Hematopoietic multipotent progenitor cell treated with erythropoietin and hydrocortisone succinate and interleukin-3 and kit ligand, for 4 days (in vitro differentiated cells): ENCODE measurements around the gene YBX3.

Source experiments
- DNase-seq: peaks from one replicate; pipeline ENCODE4 v3.0.0-alpha.2; 2015

Gene YBX3

GRCh38 chr12:10721651-10722501, 1.2 kb downstream of the YBX3 start:
- peak; percentile 84 for DNase-seq

DNA sequence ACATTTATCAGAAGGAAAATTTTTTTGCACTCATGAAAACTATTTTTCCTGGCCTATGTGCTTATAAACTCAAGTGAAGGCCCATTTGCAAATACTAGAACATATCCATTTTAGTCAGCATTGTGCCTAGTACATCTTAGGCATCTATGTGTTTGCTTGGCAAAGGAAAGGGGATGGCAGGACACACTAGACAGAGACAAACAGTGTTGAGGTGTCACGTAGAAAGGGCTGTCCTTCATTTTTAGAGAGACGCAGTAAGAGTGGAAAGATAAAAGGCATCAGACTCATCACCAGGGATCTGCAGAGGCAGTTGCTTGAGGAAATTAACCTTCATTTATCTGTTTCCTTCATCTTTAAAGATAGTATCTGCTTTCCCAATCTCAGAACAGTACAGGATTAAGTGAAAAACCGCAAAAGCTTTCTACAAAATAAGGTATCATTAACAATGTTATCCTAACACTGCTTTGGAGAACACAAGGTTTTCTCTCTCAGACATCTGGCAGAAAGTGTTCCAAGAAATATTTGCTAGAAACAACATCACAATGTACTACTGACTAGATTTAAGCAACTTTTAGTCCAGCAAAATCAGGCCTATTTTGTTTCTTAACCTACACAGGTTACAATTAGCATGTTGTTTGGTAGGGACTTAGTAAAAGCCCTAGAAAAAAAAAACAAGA, 2.0 kb downstream of the YBX3 start:
- peak; percentile 17 for DNase-seq

- no peak for DNase-seq
Measured at GRCh38 chr12:10719482-10719881, 3.6 kb downstream of the YBX3 start.

- DNase-seq = no peak
Measured at GRCh38 chr12:10718279-10718821, 4.8 kb downstream of the YBX3 start.

DNA sequence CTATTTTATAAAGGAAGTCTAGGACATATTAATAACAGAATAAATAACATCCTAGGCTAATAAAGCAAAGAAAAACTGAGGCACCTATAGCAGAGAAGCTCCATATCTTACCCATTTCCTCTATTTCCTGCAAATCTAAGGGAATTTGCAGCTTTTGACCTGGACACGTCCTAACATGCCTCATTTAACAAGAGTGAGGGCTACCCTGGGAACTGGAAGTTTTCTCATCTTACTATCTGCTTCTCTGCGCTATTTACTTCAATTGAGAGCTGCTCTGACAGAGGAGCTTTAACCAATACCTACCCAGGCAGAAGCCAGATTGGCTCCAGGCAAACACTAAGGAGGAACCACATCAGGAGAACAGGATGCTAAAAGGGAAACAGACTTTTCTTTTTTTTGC, 5.7 kb downstream of the YBX3 start:
- no peak for DNase-seq

- no peak for DNase-seq
Measured at GRCh38 chr12:10716704-10717315, 6.3 kb downstream of the YBX3 start.

DNA sequence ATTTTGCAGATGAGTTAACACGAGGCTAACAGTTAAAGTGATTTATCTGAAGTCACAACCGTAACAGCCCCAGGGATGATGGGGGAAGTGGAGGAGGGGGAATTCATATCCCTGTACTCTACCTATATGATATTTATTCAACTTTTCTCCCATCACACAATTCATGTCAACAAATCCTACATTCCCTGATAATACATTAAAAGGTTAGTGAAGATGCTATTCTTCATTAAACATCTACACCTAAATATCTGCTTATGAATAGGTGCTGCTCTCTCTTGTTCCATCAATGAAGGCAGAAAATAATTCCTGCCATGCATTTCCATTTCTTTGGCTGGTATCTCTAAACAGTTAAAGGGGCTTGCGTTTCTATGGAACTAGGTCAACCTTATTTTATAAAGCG, 6.8 kb downstream of the YBX3 start:
- DNase-seq = no peak

DNA sequence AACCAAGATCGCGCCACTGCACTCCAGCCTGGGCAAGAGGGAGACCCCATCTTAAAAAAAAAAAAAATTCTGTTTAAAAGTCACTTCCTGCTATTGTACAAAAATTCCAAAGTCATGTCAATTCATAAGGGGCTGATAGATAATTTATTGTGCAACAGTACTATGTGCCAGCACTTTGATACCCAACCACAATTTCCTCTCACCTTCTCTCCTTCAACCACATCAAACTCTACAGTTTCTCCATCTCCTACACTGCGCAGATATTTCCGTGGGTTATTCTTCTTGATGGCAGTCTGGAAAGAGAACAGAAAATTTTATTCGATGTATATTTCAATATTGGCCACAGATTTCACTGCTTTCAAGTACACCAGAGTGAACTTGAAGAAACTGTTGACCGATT, 7.6 kb downstream of the YBX3 start:
- no peak for DNase-seq

DNA sequence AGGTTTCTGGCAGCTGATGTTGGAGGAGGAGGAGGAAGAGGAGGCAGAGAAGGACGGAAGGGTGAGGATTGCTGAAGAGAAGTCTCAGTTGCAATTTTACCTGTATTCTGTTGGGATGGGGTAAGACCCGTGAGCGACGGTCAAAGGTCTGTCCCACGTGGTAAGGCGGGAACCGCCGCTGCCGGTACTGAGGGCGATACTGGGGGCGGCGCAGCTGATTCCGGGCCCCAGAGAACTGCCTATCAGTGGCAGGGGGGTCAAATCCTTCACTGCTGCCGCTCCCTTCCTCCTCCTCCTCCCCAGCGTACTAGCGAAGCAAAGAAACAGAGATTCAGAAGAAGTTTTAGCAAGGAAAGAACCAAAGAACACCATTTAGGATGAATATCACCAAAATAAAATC, 13.3 kb downstream of the YBX3 start:
- no peak for DNase-seq

- no peak for DNase-seq
Measured at GRCh38 chr12:10708862-10709261, 14.3 kb downstream of the YBX3 start.

DNA sequence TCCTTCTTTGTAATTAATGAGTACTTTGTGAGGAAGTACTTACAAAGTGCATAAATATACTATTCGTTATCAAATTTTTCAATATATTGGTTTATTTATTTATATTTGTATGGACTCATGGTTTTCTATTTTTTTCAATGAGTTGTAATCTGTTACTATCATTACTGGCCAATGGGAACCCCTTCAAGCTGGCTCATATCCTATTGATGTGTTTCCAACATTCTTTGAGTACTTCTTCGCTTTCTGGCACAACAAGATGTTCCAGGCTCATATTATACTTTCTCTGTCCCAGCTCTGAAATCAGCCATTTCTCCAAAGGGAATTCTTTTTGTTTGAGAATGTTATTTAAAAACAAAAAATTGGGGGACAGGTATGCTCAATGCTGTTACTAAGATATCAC, 17.5 kb downstream of the YBX3 start:
- DNase-seq = no peak

- DNase-seq = peak; percentile 20
Measured at GRCh38 chr12:10701843-10702242, 21.3 kb downstream of the YBX3 start.

GRCh38 chr12:10701131-10701681, 21.9 kb downstream of the YBX3 start:
- no peak for DNase-seq

DNA sequence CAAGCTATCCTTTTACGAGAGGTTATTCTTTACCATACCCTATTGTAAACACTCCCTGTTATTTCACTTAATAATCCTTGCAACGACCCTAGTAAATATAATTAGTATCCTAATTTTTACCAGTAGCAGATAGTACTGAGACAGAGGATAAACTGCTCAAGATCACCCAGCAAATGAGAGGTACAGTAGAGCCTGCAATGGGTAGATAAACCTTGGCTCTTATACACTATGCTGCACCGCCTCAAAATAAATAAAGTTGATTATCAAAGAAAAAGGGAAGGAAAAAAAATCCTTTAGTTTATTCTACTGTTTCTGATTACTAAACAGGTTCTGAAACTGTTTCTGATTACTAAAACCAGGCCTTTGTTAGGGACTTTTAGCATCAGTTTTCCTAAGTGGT, 22.5 kb downstream of the YBX3 start:
- peak; percentile 28 for DNase-seq

DNA sequence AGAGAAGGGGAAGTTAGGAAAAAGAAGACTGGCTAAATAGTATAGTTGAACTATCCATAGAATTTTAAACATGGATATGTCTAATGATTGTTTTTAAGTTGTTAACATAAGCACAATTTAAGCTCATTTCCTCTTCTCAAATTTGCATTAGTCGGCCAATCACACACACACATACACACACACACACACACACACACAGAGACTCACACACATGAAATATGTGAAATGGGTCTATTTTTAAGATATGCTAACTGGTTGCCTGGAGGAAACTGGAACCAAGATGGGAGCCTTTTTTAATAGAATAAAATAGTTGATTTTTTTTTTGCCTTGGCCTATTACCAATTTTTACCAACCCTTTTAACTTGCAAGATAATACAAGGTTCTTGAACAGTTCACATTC, 25.3 kb downstream of the YBX3 start:
- no peak for DNase-seq

DNA sequence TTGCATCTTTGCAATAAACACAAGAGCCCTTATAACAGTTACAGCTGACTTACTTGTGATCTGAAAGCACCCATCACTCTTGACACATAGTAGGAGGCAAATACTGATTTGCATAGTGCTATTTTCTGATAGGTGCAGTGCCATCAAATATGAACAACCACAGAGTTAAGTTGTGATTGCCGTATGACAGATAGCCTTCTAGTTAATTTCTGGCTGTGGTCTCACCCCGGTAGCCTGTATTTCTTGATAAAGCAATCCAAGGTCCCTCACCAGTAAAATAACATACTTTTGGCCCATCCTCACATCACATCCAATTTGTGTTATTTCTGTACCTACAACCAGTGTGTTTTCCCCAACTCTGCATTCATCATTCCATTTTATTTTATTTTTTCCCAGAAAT, 26.0 kb downstream of the YBX3 start:
- peak; percentile 70 for DNase-seq

- no peak for DNase-seq
Measured at GRCh38 chr12:10690906-10691305, 32.2 kb downstream of the YBX3 start.

GRCh38 chr12:10689146-10689545, 34.0 kb downstream of the YBX3 start:
- no peak for DNase-seq

GRCh38 chr12:10688042-10688441, 35.1 kb downstream of the YBX3 start:
- DNase-seq = no peak

GRCh38 chr12:10673659-10674384, 49.3 kb downstream of the YBX3 start, which contains the start of gene STYK1:
TSS of gene STYK1 (minus strand) at chr12:10674052. CDS start at chr12:10634618, 39,434 bp downstream.
- DNase-seq = peak; percentile 87

- no peak for DNase-seq
Measured at GRCh38 chr12:10672231-10672868, 50.8 kb downstream of the YBX3 start.

DNA sequence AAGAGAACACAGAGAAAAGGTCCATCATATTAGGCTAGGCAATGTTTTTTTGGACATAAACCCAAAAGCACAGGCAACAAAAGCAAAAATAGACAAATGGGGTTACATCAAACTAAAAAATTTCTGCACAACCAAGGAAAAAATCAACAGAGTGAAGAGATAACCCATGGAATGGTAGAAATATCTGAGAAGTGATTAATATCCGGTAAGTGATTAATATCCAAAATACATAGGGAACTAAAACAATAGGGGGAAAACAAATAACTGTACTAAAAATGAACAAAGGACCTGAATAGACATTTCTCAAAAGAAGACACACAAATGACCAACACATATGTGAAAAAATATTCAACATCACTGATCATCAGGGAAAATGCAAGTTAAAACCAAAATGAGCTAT, 53.6 kb downstream of the YBX3 start:
- DNase-seq = no peak
